Mesenchymal stem cell (in vitro differentiated cells and primary cell): ENCODE data around the gene ELOVL6.

Source experiments
- DNase-seq: peaks from one replicate; pipeline ENCODE4 v3.0.0-alpha.2; 2013
- H2AFZ ChIP-seq: one replicate; pipeline ENCODE4 v1.6.1; 2013; ENCODE audit warnings: low read depth, mild to moderate bottlenecking, control low read depth, inconsistent platforms, low read length, moderate library complexity
- H2AK5ac ChIP-seq: 2 replicates; pipeline ENCODE4 v1.6.1; 2013; ENCODE audit warnings: low read length, moderate library complexity, mild to moderate bottlenecking, inconsistent platforms; ENCODE audit not compliant: severe bottlenecking
- H2BK120ac ChIP-seq: one replicate; pipeline ENCODE4 v1.6.1; 2013; ENCODE audit warnings: low read depth, mild to moderate bottlenecking, inconsistent platforms, low read length, moderate library complexity
- H2BK12ac ChIP-seq, 2 experiments: one replicate each; pipeline ENCODE4 v1.6.1; 2013; ENCODE audit warnings: inconsistent platforms in 2 of 2, low read length in 2 of 2, mild to moderate bottlenecking in 2 of 2, moderate library complexity in 2 of 2, control low read depth in 1 of 2
- H2BK15ac ChIP-seq: one replicate; pipeline ENCODE4 v1.6.1; 2013; ENCODE audit warnings: mild to moderate bottlenecking, low read depth, inconsistent platforms; ENCODE audit not compliant: poor library complexity, severe bottlenecking
- H2BK5ac ChIP-seq: 2 replicates; pipeline ENCODE4 v1.6.1; 2013; ENCODE audit warnings: low read depth, mild to moderate bottlenecking, low read length, control low read depth, inconsistent platforms; ENCODE audit not compliant: poor library complexity, severe bottlenecking
- H3K14ac ChIP-seq, 2 experiments: one replicate each; pipeline ENCODE4 v1.6.1; 2013; ENCODE audit warnings: inconsistent platforms in 2 of 2, low read length in 2 of 2, control low read depth in 1 of 2, mild to moderate bottlenecking in 1 of 2, moderate library complexity in 1 of 2
- H3K18ac ChIP-seq, 2 experiments: one replicate each; pipeline ENCODE4 v1.6.1; 2013; ENCODE audit warnings: inconsistent platforms in 2 of 2, low read length in 2 of 2, control low read depth in 1 of 2, low read depth in 1 of 2, mild to moderate bottlenecking in 1 of 2
- H3K23ac ChIP-seq, 2 experiments: one replicate each; pipeline ENCODE4 v1.6.1; 2013; ENCODE audit warnings: inconsistent platforms in 2 of 2, low read length in 2 of 2, mild to moderate bottlenecking in 2 of 2, moderate library complexity in 2 of 2, control low read depth in 1 of 2
- H3K27ac ChIP-seq: 2 replicates; pipeline ENCODE4 v1.5.1; 2013; ENCODE audit warnings: mild to moderate bottlenecking, moderate library complexity, low read length, control low read depth, inconsistent platforms; ENCODE audit not compliant: poor library complexity, severe bottlenecking
- H3K27me3 ChIP-seq, 2 experiments: 2 replicates each; pipeline versions ENCODE4 v1.6.1 to v1.7.0; 2013; ENCODE audit warnings: low read length in 2 of 2, mild to moderate bottlenecking in 2 of 2, moderate library complexity in 2 of 2, control low read depth in 1 of 2, inconsistent platforms in 1 of 2; ENCODE audit not compliant: control insufficient read depth in 1 of 2, insufficient read depth in 1 of 2
- H3K36me3 ChIP-seq, 2 experiments: 2 replicates each; pipeline versions ENCODE4 v1.6.1 to v1.7.0; 2013; ENCODE audit warnings: low read length in 2 of 2, control low read depth in 1 of 2, inconsistent platforms in 1 of 2, low read depth in 1 of 2, mild to moderate bottlenecking in 1 of 2; ENCODE audit not compliant: insufficient read depth in 2 of 2, control insufficient read depth in 1 of 2
- H3K4ac ChIP-seq, 2 experiments: one replicate each; pipeline ENCODE4 v1.6.1; 2013; ENCODE audit warnings: inconsistent platforms in 2 of 2, low read length in 2 of 2, mild to moderate bottlenecking in 2 of 2, moderate library complexity in 2 of 2, control low read depth in 1 of 2, low read depth in 1 of 2
- H3K4me1 ChIP-seq: 2 replicates; pipeline ENCODE4 v1.6.1; 2013; ENCODE audit warnings: low read depth, low read length, control low read depth; ENCODE audit not compliant: control insufficient read depth, insufficient read depth
- H3K4me2 ChIP-seq: 2 replicates; pipeline ENCODE4 v1.6.1; 2013; ENCODE audit warnings: low read length, mild to moderate bottlenecking, inconsistent platforms; ENCODE audit not compliant: poor library complexity, severe bottlenecking
- H3K4me3 ChIP-seq, 2 experiments: 2 replicates each; pipeline versions ENCODE4 v1.5.1 to v1.7.0; 2013; ENCODE audit warnings: low read length in 2 of 2, mild to moderate bottlenecking in 2 of 2, control low read depth in 1 of 2, low read depth in 1 of 2; ENCODE audit not compliant: insufficient read depth in 1 of 2
- H3K79me1 ChIP-seq: replicated peaks from 2 replicates; pipeline ENCODE4 v1.6.1; 2013; ENCODE audit warnings: mild to moderate bottlenecking, control low read depth, low read length, inconsistent platforms; ENCODE audit not compliant: poor library complexity, severe bottlenecking
- H3K9ac ChIP-seq: 2 replicates; pipeline ENCODE4 v1.7.0; 2013; ENCODE audit warnings: mild to moderate bottlenecking, low read length, moderate library complexity
- H3K9me3 ChIP-seq: 2 replicates; pipeline ENCODE4 v1.7.0; 2013; ENCODE audit warnings: mild to moderate bottlenecking, low read length; ENCODE audit not compliant: control insufficient read depth
- H4K8ac ChIP-seq: one replicate; pipeline ENCODE4 v1.6.1; 2013; ENCODE audit warnings: inconsistent platforms, mild to moderate bottlenecking, low read length, moderate library complexity
- H4K91ac ChIP-seq: one replicate; pipeline ENCODE4 v1.6.1; 2013; ENCODE audit warnings: mild to moderate bottlenecking, low read length, inconsistent platforms
- WGBS: methylation state at CpG from one replicate; pipeline ENCODE4 v1.1.7; 2013; ENCODE audit warnings: mixed read lengths; 5-methylcytosine and 5-hydroxymethylcytosine counted together

ELOVL6 gene

DNA sequence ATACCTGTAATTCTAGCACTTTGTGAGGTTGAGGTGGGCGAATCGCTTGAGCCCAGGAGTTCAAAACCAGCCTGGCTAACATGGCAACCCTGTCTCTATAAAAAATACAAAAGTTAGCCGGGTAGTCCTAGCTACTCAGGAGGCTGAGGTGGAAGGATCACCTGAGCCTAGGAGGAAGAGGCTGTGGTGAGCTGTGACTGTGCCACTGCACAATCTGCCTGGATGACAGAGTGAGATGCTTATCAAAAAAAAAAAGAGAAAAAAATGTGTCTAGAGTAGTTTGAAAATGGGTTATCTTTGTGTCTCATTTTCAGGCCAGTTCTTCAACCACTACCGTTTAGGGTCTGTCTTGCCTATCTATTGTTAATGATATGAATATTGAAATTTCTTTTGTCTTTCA is 187.6 kb downstream of the ELOVL6 start:
- Histone ChIP-seq H3K23ac (no peak overlapping the region), H3K9me3 (no peaks in the 10 kb centered on the region), H2BK15ac (no peak overlapping the region), H3K18ac (no peak overlapping the region), H4K8ac (no peak overlapping the region), H3K14ac (no peak overlapping the region), H2BK120ac (no peak overlapping the region), H2BK5ac (no peak overlapping the region), H3K36me3 (no peaks in the 10 kb centered on the region), H3K4me3 (no peak overlapping the region), H3K9ac (no peak overlapping the region), H3K4me1 (no peaks in the 10 kb centered on the region), H3K79me1 (no peaks in the 10 kb centered on the region), H3K4me2 (no peak overlapping the region), H2BK12ac (no peak overlapping the region), H3K4ac (no peak overlapping the region), H3K27me3 (no peaks in the 10 kb centered on the region), H3K27ac (no peak overlapping the region), H4K91ac (no peak overlapping the region), H2AK5ac (no peak overlapping the region), H2AFZ (no peak overlapping the region)
- 98% methylated on average over 3 of the region's 4 CpGs for WGBS
- DNase-seq, result no peak

DNA sequence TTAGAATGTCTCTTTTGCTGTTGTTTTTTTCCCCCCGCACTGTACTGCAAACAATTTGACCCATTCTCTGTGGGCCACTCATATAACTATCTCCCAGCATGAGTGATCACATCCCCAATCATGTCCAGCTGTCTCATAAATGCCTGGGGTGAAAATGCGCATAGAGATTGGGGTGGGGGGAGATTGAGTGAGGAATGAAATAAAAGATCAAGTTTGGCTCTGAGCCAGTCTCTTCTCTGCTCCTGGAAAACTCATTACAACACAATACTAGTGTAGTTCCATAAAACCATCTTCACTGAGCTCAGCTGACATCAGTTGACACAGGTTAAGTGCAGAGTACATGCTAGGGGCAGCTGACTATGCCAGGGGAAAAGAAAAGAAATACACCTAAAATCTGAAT is 188.9 kb downstream of the ELOVL6 start:
- no peak overlapping the region for H2BK15ac ChIP-seq
- H3K79me1 ChIP-seq, result no peaks in the 10 kb centered on the region
- H3K4me2 ChIP-seq, result no peak overlapping the region
- no peak overlapping the region for H2BK12ac ChIP-seq
- no peak overlapping the region for H2BK5ac ChIP-seq
- WGBS, result no CpG with 5 or more reads among the region's 2 CpGs
- no peak overlapping the region for H3K27ac ChIP-seq
- no peak overlapping the region for H3K9ac ChIP-seq
- no peaks in the 10 kb centered on the region for H3K27me3 ChIP-seq
- no peak overlapping the region for H3K4ac ChIP-seq
- no peak overlapping the region for H2AFZ ChIP-seq
- H3K23ac ChIP-seq, result no peak overlapping the region
- no peak overlapping the region for H3K4me3 ChIP-seq
- H2AK5ac ChIP-seq, result no peak overlapping the region
- no peak overlapping the region for H3K14ac ChIP-seq
- H3K36me3 ChIP-seq, result no peaks in the 10 kb centered on the region
- no peak overlapping the region for H4K91ac ChIP-seq
- H3K18ac ChIP-seq, result no peak overlapping the region
- H3K4me1 ChIP-seq, result no peaks in the 10 kb centered on the region
- no peak for DNase-seq
- H3K9me3 ChIP-seq, result no peaks in the 10 kb centered on the region
- H2BK120ac ChIP-seq, result no peak overlapping the region
- H4K8ac ChIP-seq, result no peak overlapping the region

DNA sequence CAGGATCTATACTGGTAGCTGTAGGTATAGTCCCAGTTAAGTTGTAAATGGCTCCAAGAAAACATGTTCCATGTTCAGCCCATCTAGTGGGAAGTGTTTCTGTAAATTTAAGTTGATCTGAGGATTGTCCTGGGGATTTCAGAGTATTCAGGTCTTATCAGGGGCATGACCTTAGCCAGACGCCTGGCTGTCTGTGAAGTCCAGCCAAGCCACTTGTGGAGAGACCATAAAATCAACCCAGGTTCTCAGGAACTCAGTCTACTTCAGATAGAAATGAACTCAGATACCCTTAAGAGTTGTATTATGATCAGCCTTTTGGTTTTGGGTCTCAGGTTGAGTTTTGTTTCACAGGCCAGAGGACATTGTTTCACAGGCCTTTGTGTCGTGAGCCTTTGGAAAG is 189.9 kb downstream of the ELOVL6 start:
- Histone ChIP-seq H3K4me1 (no peaks in the 10 kb centered on the region), H2AFZ (no peak overlapping the region), H3K36me3 (no peaks in the 10 kb centered on the region), H3K9ac (no peak overlapping the region), H3K79me1 (no peaks in the 10 kb centered on the region), H2BK120ac (no peak overlapping the region), H2AK5ac (no peak overlapping the region), H3K27ac (no peak overlapping the region), H2BK15ac (no peak overlapping the region), H3K14ac (no peak overlapping the region), H3K18ac (no peak overlapping the region), H3K23ac (no peak overlapping the region), H3K9me3 (no peaks in the 10 kb centered on the region), H3K4me3 (no peak overlapping the region), H2BK5ac (no peak overlapping the region), H2BK12ac (no peak overlapping the region), H4K8ac (no peak overlapping the region), H4K91ac (no peak overlapping the region), H3K4ac (no peak overlapping the region), H3K27me3 (no peaks in the 10 kb centered on the region), H3K4me2 (no peak overlapping the region)
- WGBS, result 67% methylated on average over 2 of the region's 2 CpGs
- no peak for DNase-seq

DNA sequence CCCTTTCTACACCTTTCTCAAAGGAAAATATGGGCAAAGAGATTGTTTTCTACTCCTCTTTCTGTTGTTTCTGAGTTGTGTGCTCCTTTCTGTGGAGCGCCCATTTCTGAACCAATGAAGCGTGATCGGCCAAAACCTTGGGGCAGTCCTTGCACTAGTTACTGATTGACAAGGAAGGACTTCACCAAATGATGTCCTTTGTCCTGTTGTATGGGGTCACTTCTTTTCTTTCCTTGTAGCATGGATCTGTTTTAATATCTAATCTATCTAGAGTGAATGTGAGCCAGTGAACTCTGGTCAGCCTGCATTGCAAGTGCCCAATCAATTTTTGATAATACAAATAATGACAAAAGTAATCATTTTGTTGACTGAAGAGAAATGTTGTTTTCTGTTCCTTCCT is 191.2 kb downstream of the ELOVL6 start:
- Histone ChIP-seq H3K9ac (no peak overlapping the region), H3K23ac (no peak overlapping the region), H3K27me3 (no peaks in the 10 kb centered on the region), H2BK12ac (no peak overlapping the region), H4K8ac (no peak overlapping the region), H3K4me2 (no peak overlapping the region), H2BK5ac (no peak overlapping the region), H2BK15ac (no peak overlapping the region), H3K27ac (no peak overlapping the region), H3K4me1 (no peaks in the 10 kb centered on the region), H3K18ac (no peak overlapping the region), H3K9me3 (no peaks in the 10 kb centered on the region), H3K36me3 (no peaks in the 10 kb centered on the region), H4K91ac (no peak overlapping the region), H2BK120ac (no peak overlapping the region), H3K79me1 (no peaks in the 10 kb centered on the region), H2AFZ (no peak overlapping the region), H3K4ac (no peak overlapping the region), H2AK5ac (no peak overlapping the region), H3K14ac (no peak overlapping the region), H3K4me3 (no peak overlapping the region)
- DNase-seq, result no peak
- WGBS, result 100% methylated on average over 3 of the region's 3 CpGs
